GM12865 (cell line): ENCODE measurements around the gene CCDC34.

Source experiments
- DNase-seq: peaks from one replicate; pipeline ENCODE4 v3.0.0; 2010; ENCODE audit warnings: low read depth
- H3K4me3 ChIP-seq: 2 replicates; pipeline ENCODE4 v1.5.1; 2011; ENCODE audit warnings: mild to moderate bottlenecking, low read depth, low read length, control low read depth
- CTCF ChIP-seq: IDR thresholded peaks from 2 replicates; pipeline ENCODE4 v1.5.1; 2011; ENCODE audit warnings: low read length, control low read depth, low read depth, inconsistent platforms; ENCODE audit not compliant: insufficient read depth; ENCODE audit errors: missing control alignments

The CCDC34 gene, protein sequence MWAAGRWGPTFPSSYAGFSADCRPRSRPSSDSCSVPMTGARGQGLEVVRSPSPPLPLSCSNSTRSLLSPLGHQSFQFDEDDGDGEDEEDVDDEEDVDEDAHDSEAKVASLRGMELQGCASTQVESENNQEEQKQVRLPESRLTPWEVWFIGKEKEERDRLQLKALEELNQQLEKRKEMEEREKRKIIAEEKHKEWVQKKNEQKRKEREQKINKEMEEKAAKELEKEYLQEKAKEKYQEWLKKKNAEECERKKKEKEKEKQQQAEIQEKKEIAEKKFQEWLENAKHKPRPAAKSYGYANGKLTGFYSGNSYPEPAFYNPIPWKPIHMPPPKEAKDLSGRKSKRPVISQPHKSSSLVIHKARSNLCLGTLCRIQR

GRCh38 chr11:27362749-27363575 is at the start of gene CCDC34:
CCDC34 (minus strand) TSS chr11:27363215; CDS start chr11:27363194, 21 bp downstream.
- H3K4me3 ChIP-seq, result peak within 1 kb of the TSS; percentile 76
- no peak for TF ChIP-seq CTCF
- DNase-seq, result peak; percentile 96

DNA sequence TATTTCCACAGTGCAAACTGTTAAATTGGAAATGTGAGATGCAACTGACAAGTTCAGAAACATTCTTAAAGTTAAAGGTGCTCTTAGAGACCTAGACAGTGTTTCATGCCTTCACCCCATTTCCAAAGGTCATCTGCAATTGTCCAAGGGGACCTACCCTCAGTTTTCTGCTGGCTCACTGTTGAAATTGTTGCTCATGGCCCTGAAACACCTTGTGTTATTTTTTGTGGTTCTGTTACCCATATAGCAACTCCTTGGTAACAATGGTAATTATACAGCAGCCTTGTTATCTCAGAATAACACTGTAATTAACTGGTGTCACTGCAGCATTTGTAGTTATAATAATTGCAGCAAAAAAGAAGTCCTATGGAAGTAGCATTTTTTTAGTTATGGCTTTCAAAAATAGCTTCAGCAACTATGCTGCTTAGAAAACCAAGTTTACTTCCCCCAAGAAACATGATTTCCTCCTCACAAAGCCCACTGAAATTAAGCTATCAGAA is 49.2 kb upstream of the CCDC34 start:
- no peak for DNase-seq
- H3K4me3 ChIP-seq, result no peak overlapping the region
- TF ChIP-seq CTCF, result no peak

- no peak for TF ChIP-seq CTCF
- DNase-seq, result no peak
These were observed 48.3 kb upstream of the CCDC34 start for GRCh38 chr11:27411328-27411727.

DNA sequence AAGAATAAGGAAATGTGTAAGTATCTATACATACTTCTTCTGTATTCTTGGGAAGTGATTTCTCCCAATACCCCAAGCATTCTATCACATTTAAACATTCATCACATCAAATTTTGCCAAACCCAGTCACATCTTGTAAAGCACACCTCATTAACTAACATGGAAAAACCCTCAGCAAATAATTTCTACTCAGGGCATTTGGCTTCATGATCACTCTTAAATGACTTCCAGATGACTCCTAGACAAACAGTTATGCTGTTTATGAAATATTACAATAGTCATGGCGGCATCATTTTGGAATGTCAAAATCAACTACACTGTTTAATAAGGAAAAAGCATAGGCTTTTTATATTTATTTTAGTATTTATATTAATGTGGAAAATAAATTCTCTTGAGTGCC is 47.3 kb upstream of the CCDC34 start:
- DNase-seq, result no peak
- no peak overlapping the region for H3K4me3 ChIP-seq
- TF ChIP-seq CTCF, result no peak

More at GRCh38 chr11:27411328-27411727, 48.3 kb upstream of the CCDC34 start:
- H3K4me3 ChIP-seq, result no peak overlapping the region

- no peak overlapping the region for H3K4me3 ChIP-seq
- TF ChIP-seq CTCF, result no peak
- DNase-seq, result no peak
These were observed 46.7 kb upstream of the CCDC34 start for GRCh38 chr11:27409742-27410141.

DNA sequence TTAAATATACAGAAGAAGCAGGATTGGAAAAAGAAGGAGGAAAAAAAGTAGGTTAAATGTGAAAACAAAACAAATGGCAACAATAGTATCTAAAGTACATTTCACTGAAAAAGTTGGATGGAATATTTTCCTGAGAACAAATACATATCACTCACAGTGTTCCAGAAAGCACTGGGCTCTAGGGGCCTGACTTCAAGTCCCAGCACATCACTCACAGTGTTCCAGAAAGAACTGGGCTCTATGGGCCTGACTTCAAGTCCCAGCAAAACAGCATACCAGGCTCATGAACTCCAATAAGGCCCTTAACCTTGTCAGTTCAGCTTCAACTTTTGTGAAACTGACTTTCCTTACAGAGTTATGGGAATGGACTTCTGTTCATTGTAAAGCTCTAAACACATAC is 46.0 kb upstream of the CCDC34 start:
- H3K4me3 ChIP-seq, result no peak overlapping the region
- DNase-seq, result no peak
- no peak for TF ChIP-seq CTCF
